K562 (cell line): ENCODE data around the gene FBXO48. TPM values are rescaled to one million over a fixed set of nuclear protein-coding genes. Genes with fewer than 3 reads are reported as not detected.

ENCODE experiments used
- ARID1B ChIP-seq: fragments of 450-650 bp; IDR thresholded peaks from 2 replicates; pipeline ENCODE4 v1.6.1; 2016; ENCODE audit warnings: antibody characterized with exemption, mild to moderate bottlenecking, inconsistent platforms
- CBX2 ChIP-seq: fragments of 200-600 bp; sonication (generic); IDR thresholded peaks from one replicate; pipeline ENCODE4 v1.6.1; 2012; ENCODE audit warnings: mild to moderate bottlenecking, low read length, inconsistent platforms; ENCODE audit not compliant: insufficient read depth, poor library complexity, severe bottlenecking
- CBX8 ChIP-seq: fragments of 200-600 bp; sonication (generic); IDR thresholded peaks from 2 replicates; pipeline ENCODE4 v1.6.1; 2012; ENCODE audit warnings: borderline replicate concordance, mixed run types, low read depth, mild to moderate bottlenecking, moderate library complexity, mixed read lengths, low read length, control low read depth, inconsistent platforms; ENCODE audit not compliant: poor library complexity, severe bottlenecking; ENCODE audit errors: extremely low read depth
- KDM1A ChIP-seq, 2 experiments: fragments of 450-650 bp; IDR thresholded peaks; 2 replicates each; pipeline ENCODE4 v1.6.1; 2016; ENCODE audit warnings: mild to moderate bottlenecking in 2 of 2
- MEIS2 ChIP-seq: fragments of 450-650 bp; IDR thresholded peaks from 2 replicates; pipeline ENCODE4 v1.6.1; 2014; ENCODE audit warnings: mild to moderate bottlenecking; ENCODE audit not compliant: partially characterized antibody
- MGA ChIP-seq: fragments of 450-650 bp; IDR thresholded peaks from 2 replicates; pipeline ENCODE4 v1.6.1; 2016; ENCODE audit warnings: mild to moderate bottlenecking, moderate library complexity
- NCOA1 ChIP-seq: fragments of 450-650 bp; IDR thresholded peaks from 2 replicates; pipeline ENCODE4 v1.6.1; 2016; ENCODE audit warnings: low read depth
- PHF20 ChIP-seq: fragments of 450-650 bp; IDR thresholded peaks from 2 replicates; pipeline ENCODE4 v1.6.1; 2018; ENCODE audit not compliant: partially characterized antibody
- POLR2B ChIP-seq: fragments of 450-650 bp; IDR thresholded peaks from 2 replicates; pipeline ENCODE4 v1.6.1; 2018; ENCODE audit warnings: low read depth; ENCODE audit not compliant: partially characterized antibody
- STAT6 ChIP-seq: sonication (generic); formaldehyde crosslinking; IDR thresholded peaks from 2 replicates; pipeline ENCODE4 v1.8.1; 2023; ENCODE audit warnings: mild to moderate bottlenecking, missing genetic modification reagents
- YBX1 ChIP-seq: fragments of 450-650 bp; IDR thresholded peaks from 2 replicates; pipeline ENCODE4 v1.7.1; 2016; ENCODE audit warnings: mild to moderate bottlenecking
- ZNF232 ChIP-seq: sonication (generic); formaldehyde crosslinking; IDR thresholded peaks from 2 replicates; pipeline ENCODE4 v1.8.0; 2022; ENCODE audit warnings: mild to moderate bottlenecking, missing genetic modification reagents
- polyA plus RNA-seq, 8 experiments: library from polyadenylated mRNA; depleted of rRNA in 4 of 8; stranded (reverse) in 5 of 8; unstranded in 3 of 8; fragments of >200 nt; fragmentation: Nextera tagmentation in 2 of 8; fragmentation: Illumina TruSeq in 1 of 8; extraction: Ambion mirVana in 2 of 8; extraction: Trizol in 1 of 8; gene quantifications; 2 replicates each; pipeline versions ENCODE4 v1.2.1 to v1.2.3, GENCODE V29; 2011 to 2014; ENCODE audit warnings: inconsistent platforms in 1 of 8, missing spikeins in 1 of 8
- total RNA-seq, 7 experiments: library from RNA; depleted of rRNA in 6 of 7; stranded (reverse); fragments of >200 nt in 6 of 7; fragmentation: Illumina TruSeq in 2 of 7; extraction: Trizol in 2 of 7; gene quantifications; 2 replicates each; pipeline versions ENCODE4 v1.2.1 to v1.2.3, GENCODE V29; 2011 to 2021; ENCODE audit warnings: low replicate concordance in 1 of 7

Gene FBXO48
- total and polyA plus RNA-seq, 9 of the 15 experiments (the other 6 are each of a cell fraction or from before 2014, with no cell fraction given) = 0.36 to 1.8 (median 0.73) TPM

- TF ChIP-seq MGA (no peak), MEIS2 (peak; percentile 71), STAT6 (no peak), CBX8 (no peak), ARID1B (0 out of 2 replicates have a peak, but pooled peaks have one; percentile 8), ZNF232 (no peak), POLR2B (peak; percentile 43), NCOA1 (no peak), CBX2 (no peak), PHF20 (peak; percentile 55), KDM1A (IDR thresholded peaks at IDR 0.05) (no peak), YBX1 (no peak)
Observed at GRCh38 chr2:68467077-68467960, at the start of gene FBXO48, which contains the start of gene APLF (continued).
